GM12878 (cell line): ENCODE data around the gene AMN. TPM values are rescaled to one million over a fixed set of nuclear protein-coding genes. Genes with fewer than 3 reads are reported as not detected.

ENCODE experiments used
- ATAC-seq: fragments of 200-7000 bp; cut with Tn5 transposase; 3 replicates; pipeline ENCODE4 v1.9.1; 2020; ENCODE audit warnings: mild to moderate bottlenecking, moderate library complexity
- BruUV-seq: library from RNA; stranded (reverse); fragments of 400-500 nt; replicated peaks from 2 replicates; lab custom pipeline; 2021; lab: Mats Ljungman, UMichigan
- CTCF ChIA-PET: fragments of 300-600 bp; sonication (Branson Sonifier 250); formaldehyde crosslinking; extraction: SDS; loops from one replicate; lab custom pipeline; 2021; ENCODE audit warnings: inconsistent platforms; lab: Yijun Ruan, JAX
- POLR2A ChIA-PET: fragments of 350-600 bp; formaldehyde crosslinking; extraction: SDS; loops from one replicate; lab custom pipeline; 2021; ENCODE audit warnings: inconsistent platforms; lab: Charles Lee
- RAD21 ChIA-PET: fragments of 300-600 bp; sonication (Branson Sonifier 250); formaldehyde crosslinking; loops from one replicate; lab custom pipeline; 2023; ENCODE audit warnings: antibody characterized with exemption; ENCODE audit not compliant: unreplicated experiment; lab: Charles Lee
- SMC1A ChIA-PET: fragments of 300-600 bp; sonication (Branson Sonifier 250); formaldehyde crosslinking; loops from one replicate; lab custom pipeline; 2023; ENCODE audit not compliant: unreplicated experiment, uncharacterized antibody; lab: Charles Lee
- DNase-seq: peaks from one replicate; pipeline ENCODE4 v3.0.0-alpha.2; 2011; ENCODE audit warnings: low read depth, low spot score
- FAIRE-seq: peaks from 3 replicates; lab custom pipeline; 2011; peaks lifted over from hg19 to GRCh38; lab: Jason Lieb, UNC
- H2AFZ ChIP-seq: 2 replicates; pipeline ENCODE4 v1.6.0; 2011; ENCODE audit warnings: low read depth, low read length, control low read depth; ENCODE audit not compliant: control insufficient read depth
- H3K27ac ChIP-seq: 2 replicates; pipeline ENCODE4 v1.5.1; 2011; ENCODE audit warnings: control low read depth; ENCODE audit not compliant: control insufficient read depth, insufficient read depth
- H3K27me3 ChIP-seq, 2 experiments: replicated peaks in 1 of 2; 2 replicates each; pipeline versions ENCODE4 v1.6.0 to v1.6.1; 2011; ENCODE audit warnings: low read length in 1 of 2; ENCODE audit not compliant: control insufficient read depth in 2 of 2, insufficient read depth in 2 of 2
- H3K36me3 ChIP-seq, 2 experiments: 2 replicates each; pipeline ENCODE4 v1.5.1; 2011; ENCODE audit warnings: low read length in 1 of 2; ENCODE audit not compliant: control insufficient read depth in 2 of 2, insufficient read depth in 2 of 2
- H3K4me1 ChIP-seq: 2 replicates; pipeline ENCODE4 v1.6.1; 2011; ENCODE audit warnings: mild to moderate bottlenecking, low read length, moderate library complexity, mixed read lengths; ENCODE audit not compliant: control insufficient read depth, insufficient read depth
- H3K4me2 ChIP-seq: 2 replicates; pipeline ENCODE4 v1.6.0; 2011; ENCODE audit warnings: control low read depth; ENCODE audit not compliant: control insufficient read depth, insufficient read depth
- H3K4me3 ChIP-seq: fragments of 200-600 bp; sonication (generic); 2 replicates; pipeline ENCODE4 v1.5.1; 2016
- H3K79me2 ChIP-seq: 2 replicates; pipeline ENCODE4 v1.6.0; 2011; ENCODE audit warnings: low read length; ENCODE audit not compliant: control insufficient read depth, insufficient read depth
- H3K9ac ChIP-seq: 2 replicates; pipeline ENCODE4 v1.8.0; 2011; ENCODE audit warnings: low read length, control low read depth, mixed read lengths; ENCODE audit not compliant: control insufficient read depth, insufficient read depth
- H3K9me3 ChIP-seq: replicated peaks from 3 replicates; pipeline ENCODE4 v1.5.1; 2011; ENCODE audit warnings: mild to moderate bottlenecking, low read length; ENCODE audit not compliant: control insufficient read depth, insufficient read depth
- H4K20me1 ChIP-seq: 2 replicates; pipeline ENCODE4 v1.6.0; 2011; ENCODE audit not compliant: control insufficient read depth, insufficient read depth
- CHD2 ChIP-seq: IDR thresholded peaks from 2 replicates; pipeline ENCODE4 v1.6.1; 2011; ENCODE audit warnings: low read depth, low read length, improper control_type of control experiment, borderline replicate concordance
- CREM ChIP-seq: IDR thresholded peaks from 2 replicates; pipeline ENCODE4 v1.6.1; 2014; ENCODE audit warnings: antibody characterized with exemption, low read depth
- EED ChIP-seq: sonication (generic); IDR thresholded peaks from 2 replicates; pipeline ENCODE4 v1.6.1; 2016; ENCODE audit warnings: antibody characterized with exemption, low read depth
- EP300 ChIP-seq, 2 experiments: fragments of 150-350 bp in 1 of 2; IDR thresholded peaks; 2 replicates each; pipeline ENCODE4 v1.6.1; 2011 to 2012; ENCODE audit warnings: low read depth in 2 of 2, low read length in 2 of 2, borderline replicate concordance in 1 of 2, improper control_type of control experiment in 1 of 2, inconsistent platforms in 1 of 2; ENCODE audit not compliant: control insufficient read depth in 1 of 2
- JUND ChIP-seq: IDR thresholded peaks from 2 replicates; pipeline ENCODE4 v1.6.1; 2012; ENCODE audit warnings: low read depth, mild to moderate bottlenecking, low read length, improper control_type of control experiment, moderate library complexity
- NFIC ChIP-seq: IDR thresholded peaks from 2 replicates; pipeline ENCODE4 v1.6.1; 2012; ENCODE audit warnings: low read depth, mild to moderate bottlenecking, inconsistent platforms, low read length, moderate library complexity
- NFXL1 ChIP-seq: fragments of 450-650 bp; IDR thresholded peaks from 2 replicates; pipeline ENCODE4 v1.6.1; 2017; ENCODE audit warnings: antibody characterized with exemption, mild to moderate bottlenecking, borderline replicate concordance
- RAD21 ChIP-seq: IDR thresholded peaks from 2 replicates; pipeline ENCODE4 v1.6.1; 2011; ENCODE audit warnings: mild to moderate bottlenecking, low read depth, low read length, moderate library complexity; ENCODE audit not compliant: insufficient read depth
- RAD51 ChIP-seq: fragments of 450-650 bp; IDR thresholded peaks from 2 replicates; pipeline ENCODE4 v1.6.1; 2016; ENCODE audit warnings: moderate library complexity, mild to moderate bottlenecking, inconsistent platforms
- RCOR1 ChIP-seq: conservative IDR thresholded peaks from 2 replicates; pipeline ENCODE4 v1.6.1; 2012; ENCODE audit warnings: low read depth, low read length, improper control_type of control experiment
- RELA ChIP-seq: fragments of 450-650 bp; IDR thresholded peaks from 2 replicates; pipeline ENCODE4 v1.8.0; 2014; ENCODE audit warnings: borderline replicate concordance; ENCODE audit not compliant: partially characterized antibody
- SIN3A ChIP-seq: IDR thresholded peaks from 2 replicates; pipeline ENCODE4 v1.6.1; 2012; ENCODE audit warnings: low read depth, low read length, improper control_type of control experiment
- TAF1 ChIP-seq: IDR thresholded peaks from 2 replicates; pipeline ENCODE4 v1.6.1; 2011; ENCODE audit warnings: mild to moderate bottlenecking, low read depth, low read length, borderline replicate concordance
- USF1 ChIP-seq: IDR thresholded peaks from 2 replicates; pipeline ENCODE4 v1.6.1; 2011; ENCODE audit warnings: borderline replicate concordance, low read depth, mild to moderate bottlenecking, moderate library complexity, mixed read lengths, low read length; ENCODE audit not compliant: insufficient read depth; ENCODE audit errors: extremely low read length
- WRNIP1 ChIP-seq: IDR thresholded peaks from 2 replicates; pipeline ENCODE4 v1.6.1; 2011; ENCODE audit warnings: low read depth, low read length, improper control_type of control experiment, borderline replicate concordance
- YBX1 ChIP-seq: fragments of 450-650 bp; IDR thresholded peaks from 2 replicates; pipeline ENCODE4 v1.6.1; 2016; ENCODE audit warnings: antibody characterized with exemption
- ZNF217 ChIP-seq: fragments of 450-650 bp; IDR thresholded peaks from 2 replicates; pipeline ENCODE4 v1.6.1; 2017; ENCODE audit warnings: antibody characterized with exemption, mild to moderate bottlenecking
- WGBS: methylation state at CpG from one replicate; pipeline ENCODE4 v1.1.6; 2016; ENCODE audit warnings: low lambda C conversion rate; ENCODE audit not compliant: insufficient replicate concordance, insufficient coverage; ENCODE audit errors: missing lambda C conversion rate; 5-methylcytosine and 5-hydroxymethylcytosine counted together
- in situ Hi-C: fragments of 300-500 bp; cut with MboI; formaldehyde crosslinking; loops from 9 replicates; pipeline ENCODE4 v1.14.3; 2018; ENCODE audit warnings: mixed read lengths
- intact Hi-C: fragments of 100-400 bp; cut with micrococcal nuclease; formaldehyde crosslinking; loops from one replicate; pipeline ENCODE4 v1.14.2; 2022; ENCODE audit not compliant: unreplicated experiment
- polyA plus RNA-seq, 11 experiments: library from polyadenylated mRNA; depleted of rRNA in 4 of 11; unstranded in 6 of 11; stranded (reverse) in 5 of 11; fragments of >200 nt; fragmentation: Nextera tagmentation in 4 of 11; fragmentation: Illumina TruSeq in 1 of 11; extraction: Ambion mirVana in 4 of 11; extraction: Trizol in 1 of 11; gene quantifications; 1 replicate in 1 of 11; 2 replicates in 10 of 11; pipeline versions ENCODE4 v1.2.1 to v1.2.3, GENCODE V29; 2011 to 2016; ENCODE audit warnings: inconsistent platforms in 2 of 11, missing spikeins in 2 of 11, low read depth in 1 of 11
- total RNA-seq, 4 experiments: library from RNA; depleted of rRNA in 3 of 4; stranded (reverse); fragments of >200 nt in 3 of 4; fragmentation: Illumina TruSeq in 1 of 4; extraction: Trizol in 1 of 4; gene quantifications; 2 replicates each; pipeline versions ENCODE4 v1.2.1 to v1.2.3, GENCODE V29; 2013 to 2021
- TF ChIP-seq, protein P1 (sequence below): fragments of 450-650 bp; IDR thresholded peaks from 2 replicates; pipeline ENCODE4 v1.6.1; 2014; ENCODE audit warnings: mild to moderate bottlenecking

Gene AMN
- total and polyA plus RNA-seq, 10 of the 15 experiments (the other 5 are each of a cell fraction or from before 2014, with no cell fraction given) = 0.03 to 0.33 (median 0.11) TPM; not detected in 6

- CTCF ChIA-PET = interaction anchor here (0.6 kb wide), 1 partner anchor 256 kb away, joined by 3 read pairs; no protein-coding TSS in a partner anchor
- WGBS = 60% methylated on average over 6 of the region's 6 CpGs
- Histone ChIP-seq H3K4me2 (no peak overlapping the region), H2AFZ (no peak overlapping the region), H3K27ac (no peak overlapping the region), H4K20me1 (no peaks in the 10 kb centered on the region), H3K4me3 (no peak overlapping the region), H3K36me3 (peaks cover 9 to 10% of the 10 kb centered on the region in 2 experiments; a peak in 3 of 4 replicates), H3K4me1 (peaks cover 14% of the 10 kb centered on the region), H3K79me2 (no peaks in the 10 kb centered on the region), H3K27me3 (no peaks in the 10 kb centered on the region), H3K9me3 (no peaks in the 10 kb centered on the region), H3K9ac (no peak overlapping the region)
- RAD21 ChIA-PET = interaction anchor here (0.5 kb wide), 1 partner anchor 240 kb away, joined by 4 read pairs; no protein-coding TSS in a partner anchor
- SMC1A ChIA-PET = no interaction called here
- intact Hi-C loops = no loop called here
- FAIRE-seq (no peak), DNase-seq (no peak), ATAC-seq (no peak)
- in situ Hi-C loops = no loop called here
- POLR2A ChIA-PET = no interaction called here
- no TSS peak for BruUV-seq
- no peak for TF ChIP-seq RELA
- no peak for TF ChIP-seq JUND
- no peak for TF ChIP-seq EP300 (IDR thresholded peaks at IDR 0.05; ENCODE audit: borderline replicate concordance in 1 of 2, control insufficient read depth in 1 of 2, low read depth in 2 of 2, low read length in 2 of 2)
- no peak for TF ChIP-seq RAD51
- TF ChIP-seq EED = no peak
- TF ChIP-seq, protein P1, sequence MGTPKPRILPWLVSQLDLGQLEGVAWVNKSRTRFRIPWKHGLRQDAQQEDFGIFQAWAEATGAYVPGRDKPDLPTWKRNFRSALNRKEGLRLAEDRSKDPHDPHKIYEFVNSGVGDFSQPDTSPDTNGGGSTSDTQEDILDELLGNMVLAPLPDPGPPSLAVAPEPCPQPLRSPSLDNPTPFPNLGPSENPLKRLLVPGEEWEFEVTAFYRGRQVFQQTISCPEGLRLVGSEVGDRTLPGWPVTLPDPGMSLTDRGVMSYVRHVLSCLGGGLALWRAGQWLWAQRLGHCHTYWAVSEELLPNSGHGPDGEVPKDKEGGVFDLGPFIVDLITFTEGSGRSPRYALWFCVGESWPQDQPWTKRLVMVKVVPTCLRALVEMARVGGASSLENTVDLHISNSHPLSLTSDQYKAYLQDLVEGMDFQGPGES = no peak
- TF ChIP-seq RCOR1 = no peak
- TF ChIP-seq YBX1 = no peak
- TF ChIP-seq USF1 = no peak
- TF ChIP-seq NFIC = no peak
- TF ChIP-seq TAF1 = no peak
- no peak for TF ChIP-seq NFXL1
- TF ChIP-seq ZNF217 = no peak
- no peak for TF ChIP-seq CHD2
- TF ChIP-seq CREM = no peak
- TF ChIP-seq RAD21 = no peak
- TF ChIP-seq WRNIP1 = no peak
- TF ChIP-seq SIN3A = no peak
Observed at GRCh38 chr14:102952276-102952675, 29.8 kb downstream of the AMN start.
